ENCODE results near the gene UBR4. TPM values are rescaled to one million over a fixed set of nuclear protein-coding genes. Genes with fewer than 3 reads are reported as not detected.

UBR4 gene
- polyA plus RNA-seq, 2 of the 4 experiments (the other 2 are of a cell fraction) = 55.8 to 74.3 TPM

DNA sequence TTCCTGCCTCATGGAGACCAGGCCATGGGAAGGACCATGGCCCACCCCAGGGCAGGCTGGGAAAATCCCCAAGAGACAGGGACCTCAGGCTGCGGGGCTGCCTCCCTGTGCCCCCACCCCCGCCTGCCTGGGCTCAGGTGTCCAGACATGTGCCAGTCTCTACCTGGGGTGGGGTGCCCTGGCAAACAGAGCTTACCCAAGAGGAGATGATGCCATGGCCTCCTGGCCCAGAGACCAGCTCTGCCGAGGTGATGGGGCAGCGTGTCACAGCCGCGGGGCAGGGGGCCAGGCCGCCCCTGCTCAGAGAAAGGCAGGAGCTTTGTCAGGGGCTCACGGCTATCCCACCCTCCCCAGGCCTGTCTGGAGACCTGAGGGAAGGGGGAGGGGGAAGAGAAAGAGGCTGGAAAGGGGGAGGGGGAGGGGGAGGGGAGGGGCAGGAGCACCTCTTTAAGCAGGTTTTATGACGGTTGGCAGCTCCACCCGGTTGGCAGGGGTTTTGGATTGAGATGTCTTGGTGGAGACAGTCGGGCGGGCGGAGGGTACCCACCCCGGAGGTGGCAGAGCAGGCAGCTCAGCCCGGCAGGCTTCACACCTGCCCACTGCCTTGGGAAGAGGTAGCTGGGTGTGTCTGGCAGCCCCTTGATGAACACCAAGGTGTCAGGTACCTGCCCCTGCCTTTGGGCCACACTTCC, 152.1 kb downstream of the UBR4 start:
- FAIRE-seq (no peak), DNase-seq (ENCODE audit: low read depth in 1 of 2, low spot score in 1 of 2) (no peak), ATAC-seq (peak in 1 of 2 experiments; percentile 11; a peak in 1 of 6 replicates)
- Histone ChIP-seq H3K27ac (peak overlapping the region in 1 of 2 experiments; percentile 52; a peak in 3 of 6 replicates), H3K4me3 (no peak overlapping the region), H3K4me2 (no peak overlapping the region), H3K4me1 (peaks cover 4% of the 10 kb centered on the region; the same call in 2 of the 3 replicates), H3K9me3 (no peaks in the 10 kb centered on the region)
- CTCF ChIA-PET = interaction anchor here (1.1 to 1.2 kb wide), 3 partner anchors 10 to 183 kb away, joined by 3 to 6 read pairs (median 3); no protein-coding TSS in a partner anchor
- POLR2A ChIA-PET = no interaction called here
- no peak for TF ChIP-seq FOSB (CRISPR knock-in tag; IDR thresholded peaks at IDR 0.05)
- TF ChIP-seq, protein P1, sequence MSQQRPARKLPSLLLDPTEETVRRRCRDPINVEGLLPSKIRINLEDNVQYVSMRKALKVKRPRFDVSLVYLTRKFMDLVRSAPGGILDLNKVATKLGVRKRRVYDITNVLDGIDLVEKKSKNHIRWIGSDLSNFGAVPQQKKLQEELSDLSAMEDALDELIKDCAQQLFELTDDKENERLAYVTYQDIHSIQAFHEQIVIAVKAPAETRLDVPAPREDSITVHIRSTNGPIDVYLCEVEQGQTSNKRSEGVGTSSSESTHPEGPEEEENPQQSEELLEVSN (IDR thresholded peaks at IDR 0.05; ENCODE audit: borderline replicate concordance, low read depth) = no peak
- TF ChIP-seq HDAC2 (IDR thresholded peaks at IDR 0.05) = no peak
- TF ChIP-seq EP300 (IDR thresholded peaks at IDR 0.05) = no peak
- TF ChIP-seq KDM5A (IDR thresholded peaks at IDR 0.05) = no peak
- no peak for TF ChIP-seq FOXS1 (CRISPR knock-in tag; IDR thresholded peaks at IDR 0.05)
- no peak for TF ChIP-seq CHD2 (IDR thresholded peaks at IDR 0.05; ENCODE audit: low read length, partially characterized antibody)
- TF ChIP-seq TFCP2L1 (CRISPR knock-in tag; IDR thresholded peaks at IDR 0.05) = no peak
- TF ChIP-seq RARB (CRISPR knock-in tag; IDR thresholded peaks at IDR 0.05) = no peak
- TF ChIP-seq RNF2 (IDR thresholded peaks at IDR 0.05; ENCODE audit: borderline replicate concordance, low read depth) = no peak
- TF ChIP-seq ZNF302 (CRISPR knock-in tag; IDR thresholded peaks at IDR 0.05) = no peak
- TF ChIP-seq CBX8 (IDR thresholded peaks at IDR 0.05) = no peak
- TF ChIP-seq MAZ (IDR thresholded peaks at IDR 0.05; ENCODE audit: borderline replicate concordance, low read depth, low read length) = no peak
- TF ChIP-seq SREBF2 (IDR thresholded peaks at IDR 0.05) = no peak
- WGBS (ENCODE audit: missing lambda C conversion rate) = 55% methylated on average over 2 of the region's 15 CpGs

DNA sequence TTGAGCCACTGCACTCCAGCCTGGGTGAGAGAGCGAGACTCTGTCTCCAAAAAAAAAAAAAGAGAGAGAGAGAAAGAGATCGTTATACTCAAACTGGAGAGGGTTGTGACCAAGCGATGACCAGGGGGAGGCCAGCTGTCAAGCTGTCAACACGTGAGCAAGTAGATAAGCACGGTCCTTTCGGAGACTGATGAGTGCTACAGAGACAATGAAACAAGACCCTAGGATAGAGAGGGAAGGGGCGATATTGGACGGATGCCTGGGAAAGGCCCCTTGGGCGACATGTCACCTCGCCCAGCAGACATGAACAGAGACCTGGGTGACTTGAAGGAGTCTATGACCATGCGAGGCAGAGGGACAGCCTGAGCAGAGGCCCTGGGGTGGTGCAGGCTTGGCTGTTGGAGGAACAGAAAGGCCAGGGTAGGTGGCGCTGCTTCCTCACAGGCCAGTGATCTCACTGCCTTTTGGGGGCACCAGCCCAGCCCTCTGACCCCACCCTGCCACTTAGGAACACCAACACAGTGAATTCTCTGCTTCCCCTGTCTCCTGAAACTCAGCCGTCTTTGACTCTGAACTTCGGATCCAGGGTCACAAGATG, 152.8 kb downstream of the UBR4 start:
- DNase-seq (ENCODE audit: low read depth in 1 of 2, low spot score in 1 of 2) = no peak
- Histone ChIP-seq H3K4me1 (peaks cover 10% of the 10 kb centered on the region; the same call in 2 of the 3 replicates), H3K9me3 (no peaks in the 10 kb centered on the region), H3K4me3 (no peak overlapping the region), H3K27ac (peak overlapping the region in 1 of 2 experiments; percentile 52; a peak in 3 of 6 replicates), H3K4me2 (no peak overlapping the region)
- WGBS (ENCODE audit: missing lambda C conversion rate) = 93% methylated on average over 13 of the region's 14 CpGs
- ATAC-seq = peak in 1 of 2 experiments; percentile 41; a peak in 2 of 6 replicates
- ChIA-PET CTCF (interaction anchor here (1.1 to 1.2 kb wide), 2 partner anchors 10 to 184 kb away, joined by 3 read pairs; no protein-coding TSS in a partner anchor), POLR2A (no interaction called here)
- TF ChIP-seq HOXB5 (CRISPR knock-in tag; IDR thresholded peaks at IDR 0.05) = no peak
- TF ChIP-seq SMC3 (IDR thresholded peaks at IDR 0.05) = no peak
- no peak for TF ChIP-seq EP300 (IDR thresholded peaks at IDR 0.05)
- TF ChIP-seq HDAC2 (IDR thresholded peaks at IDR 0.05) = no peak
- no peak for TF ChIP-seq NR3C1 (IDR thresholded peaks at IDR 0.05)
- no peak for TF ChIP-seq RCOR1 (IDR thresholded peaks at IDR 0.05; ENCODE audit: low read depth, low read length)
- no peak for TF ChIP-seq CEBPB (IDR thresholded peaks at IDR 0.05)
- TF ChIP-seq ESRRA (IDR thresholded peaks at IDR 0.05; ENCODE audit: borderline replicate concordance, low read length) = no peak
- FAIRE-seq = no peak

DNA sequence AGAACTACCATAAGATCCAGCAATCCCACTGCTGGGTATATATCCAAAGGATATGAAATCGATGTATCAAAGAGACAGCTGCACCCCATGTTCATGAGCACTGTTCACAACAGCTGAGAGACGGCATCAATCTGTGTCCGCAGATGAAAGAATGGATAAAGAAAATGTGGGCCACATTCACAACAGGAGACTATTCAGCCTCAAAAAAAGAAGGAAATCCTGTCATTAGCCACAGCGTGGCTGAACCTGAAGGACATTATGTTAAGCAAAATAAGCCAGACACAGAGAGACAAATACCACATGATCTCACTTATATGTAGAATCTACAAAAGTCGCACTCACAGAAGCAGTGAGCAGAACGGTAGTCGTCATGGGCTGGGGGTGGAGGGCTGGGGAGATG, 154.4 kb downstream of the UBR4 start:
- H3K4me3 ChIP-seq = no peak overlapping the region
- peaks cover 11% of the 10 kb centered on the region; the same call in 2 of the 3 replicates for H3K4me1 ChIP-seq
- TF ChIP-seq TP53 (CRISPR knock-in tag; IDR thresholded peaks at IDR 0.05) (no peak), KDM1A (IDR thresholded peaks at IDR 0.05; ENCODE audit: low read depth) (no peak), BHLHE40 (IDR thresholded peaks at IDR 0.05; ENCODE audit: low read depth, low read length) (no peak), SREBF2 (IDR thresholded peaks at IDR 0.05) (no peak), KDM5A (IDR thresholded peaks at IDR 0.05) (no peak), CHD2 (IDR thresholded peaks at IDR 0.05; ENCODE audit: low read length, partially characterized antibody) (no peak)
- TF ChIP-seq, protein P2, sequence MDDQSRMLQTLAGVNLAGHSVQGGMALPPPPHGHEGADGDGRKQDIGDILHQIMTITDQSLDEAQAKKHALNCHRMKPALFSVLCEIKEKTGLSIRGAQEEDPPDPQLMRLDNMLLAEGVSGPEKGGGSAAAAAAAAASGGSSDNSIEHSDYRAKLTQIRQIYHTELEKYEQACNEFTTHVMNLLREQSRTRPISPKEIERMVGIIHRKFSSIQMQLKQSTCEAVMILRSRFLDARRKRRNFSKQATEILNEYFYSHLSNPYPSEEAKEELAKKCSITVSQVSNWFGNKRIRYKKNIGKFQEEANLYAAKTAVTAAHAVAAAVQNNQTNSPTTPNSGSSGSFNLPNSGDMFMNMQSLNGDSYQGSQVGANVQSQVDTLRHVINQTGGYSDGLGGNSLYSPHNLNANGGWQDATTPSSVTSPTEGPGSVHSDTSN (IDR thresholded peaks at IDR 0.05) = no peak
- TF ChIP-seq, protein P3, sequence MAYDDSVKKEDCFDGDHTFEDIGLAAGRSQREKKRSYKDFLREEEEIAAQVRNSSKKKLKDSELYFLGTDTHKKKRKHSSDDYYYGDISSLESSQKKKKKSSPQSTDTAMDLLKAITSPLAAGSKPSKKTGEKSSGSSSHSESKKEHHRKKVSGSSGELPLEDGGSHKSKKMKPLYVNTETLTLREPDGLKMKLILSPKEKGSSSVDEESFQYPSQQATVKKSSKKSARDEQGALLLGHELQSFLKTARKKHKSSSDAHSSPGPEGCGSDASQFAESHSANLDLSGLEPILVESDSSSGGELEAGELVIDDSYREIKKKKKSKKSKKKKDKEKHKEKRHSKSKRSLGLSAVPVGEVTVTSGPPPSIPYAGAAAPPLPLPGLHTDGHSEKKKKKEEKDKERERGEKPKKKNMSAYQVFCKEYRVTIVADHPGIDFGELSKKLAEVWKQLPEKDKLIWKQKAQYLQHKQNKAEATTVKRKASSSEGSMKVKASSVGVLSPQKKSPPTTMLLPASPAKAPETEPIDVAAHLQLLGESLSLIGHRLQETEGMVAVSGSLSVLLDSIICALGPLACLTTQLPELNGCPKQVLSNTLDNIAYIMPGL (CRISPR knock-in tag; IDR thresholded peaks at IDR 0.05; ENCODE audit: borderline replicate concordance) = no peak
- no peaks in the 10 kb centered on the region for H3K9me3 ChIP-seq
- POLR2A ChIA-PET = no interaction called here
- H3K4me2 ChIP-seq = no peak overlapping the region
- H3K27ac ChIP-seq = no peak overlapping the region
- no peak for DNase-seq (ENCODE audit: low read depth in 1 of 2, low spot score in 1 of 2)
- no peak for FAIRE-seq
- ATAC-seq = no peak
- 83% methylated on average over 7 of the region's 7 CpGs for WGBS (ENCODE audit: missing lambda C conversion rate)
- CTCF ChIA-PET = no interaction called here
